EL (cell line): ENCODE measurements around the gene ERBB4.

Source experiments
- DNase-seq: peaks from one replicate; pipeline ENCODE4 v3.0.0-alpha.2; 2016

ERBB4 gene

GRCh38 chr2:211875488-211875887 lies 663.1 kb downstream of the ERBB4 start:
- no peak for DNase-seq

DNA sequence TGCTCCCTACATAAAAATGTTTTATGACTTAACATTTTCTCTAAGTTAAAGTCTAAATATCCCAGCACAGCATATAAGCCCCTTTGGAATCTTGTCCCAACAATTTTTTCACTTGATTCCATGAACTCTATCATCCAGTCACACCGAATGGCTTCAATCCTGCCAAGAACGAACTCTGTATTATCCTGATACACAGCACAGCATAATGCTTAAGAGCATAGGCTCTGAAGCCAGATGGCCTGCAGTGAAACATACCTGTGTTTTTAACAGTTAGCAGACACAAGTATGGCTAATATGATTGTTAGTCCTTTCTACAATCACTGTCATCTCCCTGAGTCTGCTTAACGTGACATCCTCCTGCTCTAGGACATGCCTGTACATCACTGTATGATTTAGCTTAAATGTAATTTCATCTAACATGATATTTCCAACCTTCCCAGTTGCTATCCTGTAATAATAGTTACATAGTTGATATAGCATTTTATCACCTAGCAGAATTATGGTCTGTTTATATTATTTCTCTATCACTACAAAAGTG lies 669.5 kb downstream of the ERBB4 start:
- no peak for DNase-seq

- DNase-seq = peak; percentile 46
Observed at GRCh38 chr2:211867845-211868451, 670.7 kb downstream of the ERBB4 start.

GRCh38 chr2:211864328-211864727 lies 674.3 kb downstream of the ERBB4 start:
- no peak for DNase-seq

- DNase-seq = no peak
Observed at GRCh38 chr2:211860224-211860623, 678.4 kb downstream of the ERBB4 start.

GRCh38 chr2:211854832-211855231 lies 683.8 kb downstream of the ERBB4 start:
- no peak for DNase-seq

- no peak for DNase-seq
Observed at GRCh38 chr2:211846714-211847113, 691.9 kb downstream of the ERBB4 start.

DNA sequence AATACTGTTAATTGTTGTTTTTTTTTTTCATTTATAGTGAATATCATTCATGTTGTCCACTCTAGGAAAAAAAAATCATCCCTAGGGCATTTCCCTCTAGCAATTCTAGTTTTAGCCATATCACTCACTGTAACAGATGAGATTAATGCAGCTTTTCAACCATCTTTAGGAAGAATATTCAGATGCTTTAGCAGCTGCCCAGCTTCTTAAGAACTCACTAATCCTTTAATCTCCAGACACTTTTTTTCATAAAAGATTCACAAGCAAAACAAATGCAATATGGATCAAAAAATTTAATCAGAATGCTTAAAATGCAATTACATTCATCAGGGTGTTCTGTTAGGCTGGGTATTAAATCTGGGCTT lies 692.6 kb downstream of the ERBB4 start:
- no peak for DNase-seq

DNA sequence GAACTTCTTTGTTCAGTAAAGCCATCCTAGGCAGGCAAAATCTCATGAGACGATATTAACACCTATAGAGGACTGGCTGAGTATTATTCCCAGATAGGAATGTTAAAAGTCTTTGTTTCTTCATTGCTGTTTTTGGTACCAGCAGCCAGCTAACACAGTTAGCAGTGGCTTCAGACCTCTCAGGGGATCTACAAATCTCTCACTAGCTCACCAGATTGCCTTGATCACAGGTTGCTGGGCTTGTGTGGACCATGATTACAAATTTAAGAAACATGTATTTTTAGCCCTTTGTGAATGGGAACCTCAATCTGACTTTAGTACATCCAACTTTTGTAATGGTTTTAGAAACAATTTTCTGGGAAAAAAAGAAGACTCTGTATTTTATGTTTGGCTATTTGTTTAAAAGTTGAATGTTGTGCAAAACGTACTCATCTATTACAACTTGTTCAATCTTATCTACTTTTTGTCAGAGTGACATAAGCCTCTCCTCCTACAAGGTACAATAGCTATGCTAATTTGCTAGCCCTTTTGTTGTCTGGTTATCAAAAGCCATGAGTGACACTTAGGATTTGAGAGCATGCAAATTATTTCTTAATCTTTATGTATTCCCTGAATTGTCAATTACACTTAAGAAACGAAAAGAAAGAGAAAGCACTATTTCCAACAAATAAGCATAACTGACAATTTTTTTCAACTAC lies 693.1 kb downstream of the ERBB4 start:
- no peak for DNase-seq

DNA sequence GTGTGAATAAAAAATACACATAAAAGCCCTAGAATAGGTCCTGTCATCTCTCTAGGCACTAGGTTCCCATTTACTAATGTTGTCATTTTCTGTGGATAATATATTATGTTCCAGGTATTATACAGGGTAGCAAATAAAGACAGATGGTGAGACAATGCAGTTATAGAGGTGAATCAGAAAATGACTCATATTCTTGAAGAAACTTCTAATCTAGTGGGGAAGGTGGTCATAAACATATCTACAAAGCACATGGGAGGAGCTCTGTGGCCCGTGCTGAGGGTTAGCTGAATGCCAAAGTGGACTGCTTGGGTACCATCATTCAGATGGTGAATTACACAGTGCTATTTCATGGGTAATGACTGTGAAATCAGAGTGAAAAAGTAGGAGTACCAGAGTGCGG lies 700.9 kb downstream of the ERBB4 start:
- DNase-seq = no peak

- no peak for DNase-seq
Observed at GRCh38 chr2:211837206-211837605, 701.4 kb downstream of the ERBB4 start.

- no peak for DNase-seq
Observed at GRCh38 chr2:211836409-211836808, 702.2 kb downstream of the ERBB4 start.

DNA sequence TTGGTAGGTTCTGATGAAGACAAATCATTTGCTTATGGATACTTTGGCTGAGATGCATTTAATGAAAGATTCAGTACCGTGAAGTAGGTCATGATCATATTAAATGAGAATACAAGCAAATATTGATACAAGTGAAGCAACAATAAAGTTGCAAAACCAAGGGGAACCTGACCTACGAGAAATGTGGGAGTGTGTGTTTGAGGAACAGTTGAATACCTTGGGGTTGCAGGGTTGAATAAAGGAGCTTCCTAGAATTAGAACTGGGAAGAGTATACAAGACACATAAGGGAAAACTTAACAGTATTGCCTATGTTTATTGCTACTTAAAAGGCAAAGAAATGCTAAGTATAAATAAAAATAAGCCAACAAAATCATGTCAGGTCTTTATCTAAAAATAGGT lies 702.9 kb downstream of the ERBB4 start:
- DNase-seq = no peak

DNA sequence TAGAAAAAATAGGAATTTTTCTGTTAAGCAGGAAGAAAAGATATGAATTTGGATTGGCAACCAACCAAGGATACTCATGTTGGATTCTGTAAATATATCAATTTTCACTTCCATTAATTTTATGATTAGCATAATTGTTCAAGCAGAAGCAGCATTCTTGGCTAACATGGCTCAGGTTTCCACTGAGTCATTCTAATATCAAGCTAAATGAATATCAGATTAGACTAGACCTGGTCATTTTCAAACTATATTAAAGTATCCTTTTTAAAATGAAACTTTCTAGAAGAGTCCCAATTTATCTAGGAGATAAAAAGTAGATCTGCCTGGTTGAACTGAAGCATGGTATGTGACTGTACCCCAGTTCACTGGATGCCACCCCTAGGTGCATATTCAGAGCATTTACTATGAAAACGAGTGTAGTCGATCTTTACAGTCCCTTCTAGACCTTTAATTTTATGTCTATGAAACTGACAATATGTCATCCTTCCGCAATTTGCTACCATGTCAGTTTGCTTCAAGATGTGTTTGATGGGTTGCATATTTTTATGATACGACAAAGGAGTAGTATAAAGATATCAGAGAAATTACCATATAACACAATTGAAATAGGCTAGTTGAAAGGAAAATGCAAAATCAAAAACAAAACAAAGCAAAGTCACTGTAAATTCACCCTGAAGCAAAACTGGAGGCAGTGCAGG lies 704.9 kb downstream of the ERBB4 start:
- no peak for DNase-seq

DNA sequence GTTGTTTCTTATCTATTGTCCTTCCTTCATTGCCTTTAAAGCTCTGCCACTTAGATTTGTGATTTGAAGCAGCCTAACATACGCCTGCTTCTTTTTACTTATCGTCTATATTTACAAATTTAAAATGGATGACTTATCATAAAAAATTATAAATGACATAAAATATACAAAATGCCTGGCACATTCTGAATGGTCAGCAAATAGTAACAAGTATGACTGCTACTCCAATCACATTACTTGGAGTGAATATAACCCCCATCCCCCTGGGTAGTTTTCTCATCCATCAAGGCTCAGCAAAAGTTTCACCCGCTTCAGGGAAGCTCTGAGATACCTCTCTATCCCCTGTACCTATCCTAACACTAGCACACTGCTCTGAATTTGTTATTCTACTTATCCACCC lies 708.9 kb downstream of the ERBB4 start:
- DNase-seq = no peak

DNA sequence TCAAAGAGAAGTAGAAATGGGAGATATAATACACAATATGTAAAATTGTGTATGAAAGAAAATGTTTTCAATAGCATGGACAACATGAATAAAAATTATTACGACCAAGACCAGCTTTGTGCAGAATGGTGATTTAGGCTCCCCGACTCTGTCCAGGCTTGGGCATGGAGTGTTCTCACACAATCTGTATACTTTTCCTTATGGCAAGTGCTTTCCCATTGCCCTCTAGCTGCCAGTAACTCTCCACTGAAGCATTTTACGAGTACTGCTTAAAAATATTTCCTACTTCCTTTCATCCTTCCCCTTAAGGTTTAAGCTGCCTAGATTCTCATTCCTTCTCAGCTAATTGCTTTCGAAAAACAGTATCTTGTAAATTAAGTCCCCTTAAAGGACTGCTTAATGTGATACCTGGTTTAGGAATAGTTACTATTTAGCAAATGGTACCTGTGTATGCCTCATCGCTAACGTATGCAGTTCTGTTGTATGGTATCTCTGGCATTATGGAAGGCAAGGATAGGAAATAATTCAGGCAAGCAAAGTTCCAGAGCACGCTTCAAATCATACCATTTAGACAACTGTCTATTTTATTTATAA lies 714.6 kb downstream of the ERBB4 start:
- DNase-seq = no peak

GRCh38 chr2:211822686-211823335 lies 715.8 kb downstream of the ERBB4 start:
- DNase-seq = no peak

GRCh38 chr2:211816754-211817153 lies 721.8 kb downstream of the ERBB4 start:
- no peak for DNase-seq

- no peak for DNase-seq
Observed at GRCh38 chr2:211812587-211812986, 726.0 kb downstream of the ERBB4 start.

GRCh38 chr2:211802666-211803065 lies 735.9 kb downstream of the ERBB4 start:
- no peak for DNase-seq

- DNase-seq = no peak
Observed at GRCh38 chr2:211800001-211800400, 738.6 kb downstream of the ERBB4 start.

GRCh38 chr2:211798868-211799267 lies 739.7 kb downstream of the ERBB4 start:
- no peak for DNase-seq

DNA sequence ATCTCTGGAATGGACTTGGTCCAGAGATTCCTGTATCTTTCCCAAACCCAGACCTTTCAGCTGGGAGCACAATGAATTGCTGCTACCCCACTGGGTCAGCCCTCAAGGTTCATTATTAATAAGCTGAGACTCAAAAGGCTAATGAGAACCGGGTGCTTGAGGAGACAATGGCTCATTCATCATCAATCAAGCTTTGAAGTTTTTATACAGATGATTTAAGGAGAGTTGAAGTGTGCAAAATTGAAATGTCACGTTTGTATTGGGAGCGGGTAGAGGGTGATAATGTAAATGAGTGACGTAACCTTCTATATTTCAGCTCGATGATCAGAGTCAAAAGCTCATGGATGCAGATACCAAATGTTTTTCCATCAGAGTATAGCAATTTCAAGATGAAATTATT lies 744.9 kb downstream of the ERBB4 start:
- DNase-seq = no peak
